ENCODE data around the gene COA8.
"Not testable (repeated sequence)": the region's sequence is repeated elsewhere in the genome, so short reads cannot be mapped to it uniquely, and the experiment has no call there.

Gene COA8

DNA sequence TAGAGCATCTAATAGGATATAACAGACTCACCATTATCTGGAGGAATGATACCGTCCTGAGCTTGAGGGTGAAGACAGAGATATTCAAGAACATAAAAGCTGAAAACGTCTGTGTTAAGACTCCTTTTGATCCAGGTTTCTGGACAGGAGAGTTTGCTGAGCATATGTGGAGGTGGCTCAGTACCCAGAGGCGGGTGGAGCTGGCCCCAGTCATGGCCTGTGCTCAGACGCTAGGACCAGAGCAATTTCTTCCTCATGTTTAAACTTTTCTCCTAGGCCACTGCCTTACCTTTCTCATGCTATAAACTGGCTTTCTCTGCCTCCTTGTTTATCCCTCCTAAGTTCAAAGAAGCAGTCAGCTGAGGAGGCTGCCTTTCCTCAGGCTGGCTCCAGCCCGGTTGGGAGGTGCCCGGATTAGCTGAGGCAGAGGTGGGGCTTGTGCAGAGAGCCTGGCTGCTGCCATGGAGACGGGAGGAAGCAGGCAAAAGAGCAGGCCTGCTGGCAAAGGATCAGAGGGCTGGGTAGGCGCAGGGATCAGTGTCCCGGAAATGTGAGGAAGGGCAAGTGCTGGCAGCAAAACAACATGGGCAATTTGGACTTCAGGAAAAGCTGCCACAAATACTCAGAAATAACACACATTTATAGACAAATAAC, 13.7 kb downstream of the COA8 start:
- no peak for DNase-seq

- no peak for DNase-seq
Observed at GRCh38 chr14:103578401-103579075, 15.8 kb downstream of the COA8 start.

GRCh38 chr14:103581206-103581605, 18.4 kb downstream of the COA8 start:
- no peak for DNase-seq

- no peak for DNase-seq
Observed at GRCh38 chr14:103581954-103582703, 19.4 kb downstream of the COA8 start.

DNA sequence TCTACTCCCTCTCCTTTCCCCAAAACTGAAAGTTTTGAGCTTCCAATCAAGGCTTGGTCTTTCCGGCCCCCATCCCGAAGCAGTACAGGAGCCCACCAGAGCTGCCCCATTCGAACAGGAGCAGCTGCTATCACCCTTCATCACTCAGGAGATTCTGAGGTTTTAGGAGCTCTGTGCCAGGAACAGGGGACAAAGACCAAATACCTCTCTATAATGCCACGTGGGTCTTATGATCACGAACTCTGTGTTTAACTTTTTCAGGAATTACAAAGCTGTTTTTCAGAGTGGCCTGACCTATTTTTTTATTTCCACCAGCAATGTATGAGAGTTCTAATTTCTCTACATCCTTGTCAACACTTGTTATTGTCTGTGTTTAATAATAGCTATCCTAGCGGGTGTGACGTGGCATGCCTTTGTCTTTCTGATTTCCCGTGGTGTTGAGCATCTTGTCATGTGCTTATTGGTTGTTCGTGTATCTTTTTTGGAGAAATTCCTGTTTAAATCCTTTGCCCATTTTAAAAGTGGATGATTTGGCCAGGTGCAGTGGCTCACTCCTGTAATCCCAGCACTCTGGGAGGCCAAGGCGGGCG, 21.7 kb downstream of the COA8 start:
- no peak for DNase-seq

GRCh38 chr14:103593577-103593976, 30.8 kb downstream of the COA8 start:
- DNase-seq = no peak

GRCh38 chr14:103594265-103594664, 31.5 kb downstream of the COA8 start:
- peak; percentile 60 for DNase-seq

DNA sequence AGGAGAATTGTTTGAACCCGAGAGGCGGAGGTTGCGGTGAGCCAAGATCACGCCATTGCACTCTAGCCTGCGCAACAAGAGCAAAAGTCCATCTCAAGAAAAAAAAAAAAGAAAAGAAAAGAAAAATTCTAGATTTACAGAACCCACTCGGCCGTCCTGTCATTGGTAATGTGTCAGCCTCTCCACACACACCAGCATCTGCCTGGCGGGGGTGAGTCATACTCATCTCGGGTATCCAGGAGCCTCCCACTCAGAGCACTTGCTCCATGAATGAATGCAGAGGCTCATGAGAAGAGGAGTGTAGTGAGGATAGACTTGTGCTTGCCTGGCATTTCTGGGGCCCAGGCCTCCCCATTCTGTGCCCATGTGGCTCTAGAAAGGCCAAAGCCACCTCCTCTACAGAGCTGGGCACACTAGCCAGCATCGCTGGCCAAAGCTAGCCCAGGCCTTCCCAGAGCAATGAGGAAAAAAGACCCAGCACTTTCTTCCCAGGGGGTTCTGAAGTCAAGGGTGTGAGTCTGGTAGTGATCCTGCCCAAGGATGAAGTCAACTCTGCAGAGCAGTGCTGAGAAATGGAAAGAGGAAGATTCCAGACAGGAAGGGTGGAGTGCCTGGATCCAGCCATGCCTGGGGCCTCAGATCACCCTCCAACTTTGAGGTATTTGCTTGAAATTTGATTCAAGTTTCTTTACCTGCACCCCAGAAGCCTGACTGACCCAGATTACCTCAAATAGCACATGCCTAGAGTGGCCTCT, 35.0 kb downstream of the COA8 start:
- DNase-seq = no peak

DNA sequence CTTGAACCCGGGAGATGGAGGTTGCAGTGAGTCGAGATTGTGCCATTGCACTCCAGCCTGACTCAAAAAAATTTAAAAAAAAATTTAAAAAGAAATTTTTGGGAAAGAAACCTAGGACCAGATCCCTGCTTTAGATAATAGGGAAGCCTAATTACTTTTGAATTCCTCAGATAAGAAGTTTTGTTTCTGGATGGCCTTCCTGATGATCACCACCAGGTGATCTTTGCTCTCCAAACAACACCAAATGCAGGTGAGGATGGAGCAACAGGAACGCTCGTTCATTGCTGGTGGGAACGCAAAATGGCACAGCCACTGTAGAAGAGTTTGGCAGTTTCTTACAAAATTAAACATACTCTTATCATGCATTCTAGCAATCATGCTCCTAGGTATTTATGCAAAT, 37.7 kb downstream of the COA8 start:
- DNase-seq = no peak

- no peak for DNase-seq
Observed at GRCh38 chr14:103604620-103605019, 41.9 kb downstream of the COA8 start.

- peak; percentile 91 for DNase-seq
Observed at GRCh38 chr14:103606963-103607668, 44.4 kb downstream of the COA8 start.

DNA sequence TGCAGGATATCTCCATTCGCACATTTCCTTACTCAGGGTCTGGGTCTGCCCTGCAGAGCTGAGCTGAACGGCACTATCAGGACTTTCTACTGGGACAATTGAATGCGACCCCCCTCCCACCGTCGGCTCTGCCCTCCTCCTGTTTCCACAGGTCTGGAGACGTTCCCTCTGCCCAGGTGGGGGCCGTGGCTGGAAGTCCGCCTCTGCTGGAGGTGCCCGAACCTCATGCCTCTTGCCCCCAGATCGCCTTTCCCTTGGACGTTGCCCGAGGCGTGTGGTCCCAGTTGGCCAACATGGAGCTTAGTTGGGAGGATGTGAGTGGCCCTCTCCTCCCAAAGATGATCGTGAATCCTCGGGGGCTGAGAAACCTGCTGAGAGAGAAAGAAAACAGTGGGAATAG, 45.1 kb downstream of the COA8 start:
- DNase-seq = peak; percentile 35

DNA sequence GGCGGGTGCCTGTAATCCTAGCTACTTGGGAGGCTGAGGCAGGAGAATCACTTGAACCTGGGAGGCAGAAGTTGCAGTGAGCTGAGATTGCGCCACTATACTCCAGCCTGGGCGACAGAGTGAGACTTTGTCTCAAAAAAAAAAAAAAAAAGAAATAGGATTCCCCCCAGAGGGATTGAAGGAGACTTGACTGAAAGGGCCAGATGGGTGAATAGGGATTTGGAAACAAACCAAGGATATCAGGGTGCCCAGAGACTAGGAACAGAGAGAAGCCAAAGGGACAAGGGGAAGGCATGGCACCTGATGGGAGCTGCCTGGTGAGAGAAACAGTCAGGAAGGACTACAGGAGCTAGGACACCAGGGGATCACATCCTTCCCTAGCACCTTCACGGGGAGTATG, 46.3 kb downstream of the COA8 start:
- not testable (repeated sequence) for DNase-seq

- no peak for DNase-seq
Observed at GRCh38 chr14:103611215-103611614, 48.5 kb downstream of the COA8 start.

- no peak for DNase-seq
Observed at GRCh38 chr14:103613517-103613916, 50.8 kb downstream of the COA8 start.

DNA sequence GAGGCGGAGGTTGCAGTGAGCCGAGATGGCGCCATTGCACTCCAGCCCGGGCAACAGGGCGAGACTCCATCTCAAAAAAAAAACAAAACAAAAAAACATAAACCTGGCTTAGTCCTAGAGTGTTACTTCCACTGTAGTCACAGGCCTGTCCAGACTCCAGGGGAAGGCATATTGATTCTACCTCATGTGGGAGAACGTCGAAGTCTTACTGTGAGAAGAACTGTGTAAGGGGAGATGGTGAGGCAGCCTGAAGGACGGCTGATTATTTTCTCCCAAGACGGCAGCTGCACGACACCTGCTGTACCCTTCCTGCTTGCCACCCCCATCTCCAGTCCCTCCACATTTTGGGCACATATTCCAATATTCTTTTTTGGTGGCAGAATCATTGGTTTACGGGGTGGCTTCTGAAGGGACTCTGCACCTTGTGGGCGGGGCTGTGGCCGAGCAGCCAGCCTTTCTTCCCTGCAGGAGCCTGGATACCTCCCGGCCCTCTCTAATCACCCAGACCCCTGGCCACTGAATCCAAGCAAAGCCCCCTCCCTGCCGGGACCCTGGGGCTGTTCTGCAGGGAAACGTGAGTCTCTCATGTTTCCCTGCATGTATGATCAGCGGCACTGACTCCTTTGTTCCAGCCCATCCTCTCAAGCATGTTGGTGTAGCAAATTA, 54.0 kb downstream of the COA8 start:
- no peak for DNase-seq

DNA sequence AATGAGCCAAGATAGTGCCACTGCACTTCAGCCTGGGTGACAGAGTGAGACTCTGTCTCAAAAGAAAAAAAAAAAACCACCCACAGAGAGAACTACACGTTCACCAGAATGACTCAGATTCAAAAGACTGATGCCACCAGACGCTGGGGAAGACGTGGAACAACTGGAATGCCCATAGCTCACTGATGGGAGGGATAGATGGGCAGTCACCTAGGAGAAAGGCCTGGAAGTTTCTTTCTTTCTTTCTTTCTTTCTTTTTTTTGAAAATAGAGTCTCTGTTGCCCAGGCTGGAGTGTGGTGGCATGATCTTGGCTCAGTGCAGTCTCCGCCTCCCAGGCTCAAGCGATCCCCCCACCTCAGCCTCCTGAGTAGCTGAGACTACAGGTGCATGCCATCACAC, 56.3 kb downstream of the COA8 start:
- DNase-seq = no peak

GRCh38 chr14:103621860-103622259, 59.1 kb downstream of the COA8 start:
- no peak for DNase-seq

DNA sequence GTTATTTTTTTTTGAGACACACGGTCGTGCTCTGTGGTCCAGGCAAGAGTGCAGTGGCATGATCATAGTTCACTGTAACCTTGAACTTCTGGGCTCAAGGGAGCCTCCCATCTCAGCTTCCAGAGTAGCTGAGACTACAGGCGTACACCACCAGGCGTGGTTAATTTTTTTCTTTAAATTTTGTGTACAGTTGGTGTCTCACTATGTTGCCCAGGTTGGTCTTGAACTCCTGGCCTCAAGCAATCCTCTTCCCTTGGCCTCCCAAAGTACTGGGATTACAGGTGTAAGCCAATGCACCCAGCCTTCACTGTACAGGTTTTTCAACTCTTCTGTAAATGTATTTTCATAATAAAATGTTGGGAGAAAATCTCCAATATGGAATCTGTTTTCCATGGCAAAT, 60.5 kb downstream of the COA8 start:
- no peak for DNase-seq

- no peak for DNase-seq
Observed at GRCh38 chr14:103623883-103624482, 61.2 kb downstream of the COA8 start.

- no peak for DNase-seq
Observed at GRCh38 chr14:103624860-103625259, 62.1 kb downstream of the COA8 start.
